Astrocyte of the spinal cord (primary cell): ENCODE measurements around the gene SERPINC1.

Source experiments
- DNase-seq: peaks from one replicate; pipeline ENCODE4 v3.0.0; 2011; ENCODE audit warnings: low read depth, low spot score
- H3K4me3 ChIP-seq: 2 replicates; pipeline ENCODE4 v1.5.1; 2011; ENCODE audit warnings: low read depth, mild to moderate bottlenecking, low read length, moderate library complexity
- in situ Hi-C: cut with HindIII; loops from 2 replicates; pipeline ENCODE4 v1.10.0; 2017; ENCODE audit warnings: low sequenced_read_pairs
- TF ChIP-seq, protein P1 (sequence below): IDR thresholded peaks from 2 replicates; pipeline ENCODE4 v1.5.1; 2012; ENCODE audit warnings: low read depth, mild to moderate bottlenecking, low read length, inconsistent platforms

The SERPINC1 gene

DNA sequence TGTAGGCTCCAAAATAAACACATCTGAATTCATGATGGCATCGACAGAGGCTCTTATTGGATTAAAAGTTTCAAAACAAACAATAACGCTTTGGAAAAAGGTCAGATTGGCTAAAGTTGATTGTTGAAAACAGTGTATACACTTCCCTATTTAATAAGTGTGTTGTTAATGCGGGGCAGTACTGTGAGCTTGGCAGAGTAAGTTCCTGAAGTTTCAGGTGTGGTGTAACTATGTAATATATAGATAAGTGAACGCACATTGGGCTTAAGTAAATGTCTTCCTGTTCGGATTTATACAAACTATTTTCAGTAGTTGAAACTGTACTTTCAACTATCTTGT lies 48.1 kb downstream of the SERPINC1 start:
- H3K4me3 ChIP-seq = peak overlapping the region; percentile 91
- no peak for DNase-seq
- in situ Hi-C loops = no loop called here
- TF ChIP-seq, protein P1, sequence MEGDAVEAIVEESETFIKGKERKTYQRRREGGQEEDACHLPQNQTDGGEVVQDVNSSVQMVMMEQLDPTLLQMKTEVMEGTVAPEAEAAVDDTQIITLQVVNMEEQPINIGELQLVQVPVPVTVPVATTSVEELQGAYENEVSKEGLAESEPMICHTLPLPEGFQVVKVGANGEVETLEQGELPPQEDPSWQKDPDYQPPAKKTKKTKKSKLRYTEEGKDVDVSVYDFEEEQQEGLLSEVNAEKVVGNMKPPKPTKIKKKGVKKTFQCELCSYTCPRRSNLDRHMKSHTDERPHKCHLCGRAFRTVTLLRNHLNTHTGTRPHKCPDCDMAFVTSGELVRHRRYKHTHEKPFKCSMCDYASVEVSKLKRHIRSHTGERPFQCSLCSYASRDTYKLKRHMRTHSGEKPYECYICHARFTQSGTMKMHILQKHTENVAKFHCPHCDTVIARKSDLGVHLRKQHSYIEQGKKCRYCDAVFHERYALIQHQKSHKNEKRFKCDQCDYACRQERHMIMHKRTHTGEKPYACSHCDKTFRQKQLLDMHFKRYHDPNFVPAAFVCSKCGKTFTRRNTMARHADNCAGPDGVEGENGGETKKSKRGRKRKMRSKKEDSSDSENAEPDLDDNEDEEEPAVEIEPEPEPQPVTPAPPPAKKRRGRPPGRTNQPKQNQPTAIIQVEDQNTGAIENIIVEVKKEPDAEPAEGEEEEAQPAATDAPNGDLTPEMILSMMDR = no peak

DNA sequence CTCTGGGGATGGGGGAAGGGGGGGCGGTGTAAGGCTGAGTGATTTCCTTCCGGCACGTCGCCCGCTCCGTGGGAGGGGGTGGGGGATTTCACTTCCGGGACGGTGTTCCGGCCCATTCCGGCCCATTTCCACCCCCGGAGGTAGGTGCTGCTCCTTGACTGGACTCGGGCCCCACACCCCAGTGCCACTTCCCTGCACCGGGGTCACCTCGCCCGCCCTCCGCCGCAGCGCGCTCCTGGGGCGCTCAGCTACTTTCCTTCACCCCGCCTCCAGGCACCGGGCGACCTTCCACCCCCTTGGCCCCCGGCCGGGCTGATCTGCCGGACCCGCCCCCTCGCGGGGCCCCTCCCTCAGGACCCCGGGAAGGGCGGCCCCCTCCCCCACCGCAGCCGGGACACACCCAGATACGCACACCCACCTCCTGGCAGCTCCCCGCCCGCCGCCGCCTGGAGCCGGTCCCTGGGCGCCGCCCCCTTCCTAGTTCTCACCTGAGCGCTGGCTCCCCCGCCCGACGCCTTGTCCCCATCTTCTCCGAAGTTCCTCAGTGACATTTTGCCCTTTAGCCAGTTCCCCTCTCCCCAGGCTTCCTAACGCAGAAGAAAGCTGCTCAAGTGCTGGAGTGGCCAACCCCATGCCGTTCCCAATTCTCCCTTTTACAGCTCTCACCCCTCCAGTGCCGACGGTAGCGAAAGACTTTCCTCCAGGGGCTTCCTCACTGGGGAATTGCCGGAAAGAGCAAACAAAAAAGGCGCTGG lies 48.7 kb downstream of the SERPINC1 start, which contains the start of gene ZBTB37:
TSS of gene ZBTB37 (plus strand) at position 115 of the 755 bp plus-strand sequence. CDS start 1,846 bp downstream, outside the sequence.
- peak within 1 kb of the TSS; percentile 91 for H3K4me3 ChIP-seq
- DNase-seq = no peak
- TF ChIP-seq, protein P1 = no peak
- in situ Hi-C loops = no loop called here

DNA sequence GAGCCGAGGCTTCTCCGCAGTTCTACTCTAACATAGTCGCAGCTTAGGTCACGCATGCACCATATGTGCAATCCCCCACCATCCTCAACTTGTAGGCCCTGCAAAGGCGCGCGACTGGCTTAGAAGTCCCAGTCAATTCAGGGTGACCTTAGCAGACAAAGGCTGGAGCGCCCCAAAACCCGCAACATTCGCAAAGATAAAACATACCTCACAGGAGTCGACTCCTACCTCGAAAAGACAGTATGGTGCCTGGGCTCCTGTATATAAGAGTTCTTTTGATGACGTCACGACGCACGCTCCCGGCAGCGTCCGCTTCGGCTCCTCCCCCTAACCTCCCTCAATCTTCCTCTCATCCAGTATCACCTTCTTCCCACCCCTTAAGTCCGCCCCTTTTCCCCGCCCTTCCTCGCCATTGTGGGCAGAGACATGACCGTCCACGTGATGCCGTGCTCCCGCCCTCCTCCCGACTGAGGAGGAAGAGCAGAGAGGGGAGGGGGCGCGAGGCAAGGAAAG lies 49.3 kb downstream of the SERPINC1 start, which contains the start of gene GAS5:
TSS of gene GAS5 (minus strand) at position 237 of the 513 bp plus-strand sequence.
- in situ Hi-C loops = no loop called here
- H3K4me3 ChIP-seq = peak within 1 kb of the TSS; percentile 91
- TF ChIP-seq, protein P1 = no peak
- DNase-seq = peak; percentile 100

DNA sequence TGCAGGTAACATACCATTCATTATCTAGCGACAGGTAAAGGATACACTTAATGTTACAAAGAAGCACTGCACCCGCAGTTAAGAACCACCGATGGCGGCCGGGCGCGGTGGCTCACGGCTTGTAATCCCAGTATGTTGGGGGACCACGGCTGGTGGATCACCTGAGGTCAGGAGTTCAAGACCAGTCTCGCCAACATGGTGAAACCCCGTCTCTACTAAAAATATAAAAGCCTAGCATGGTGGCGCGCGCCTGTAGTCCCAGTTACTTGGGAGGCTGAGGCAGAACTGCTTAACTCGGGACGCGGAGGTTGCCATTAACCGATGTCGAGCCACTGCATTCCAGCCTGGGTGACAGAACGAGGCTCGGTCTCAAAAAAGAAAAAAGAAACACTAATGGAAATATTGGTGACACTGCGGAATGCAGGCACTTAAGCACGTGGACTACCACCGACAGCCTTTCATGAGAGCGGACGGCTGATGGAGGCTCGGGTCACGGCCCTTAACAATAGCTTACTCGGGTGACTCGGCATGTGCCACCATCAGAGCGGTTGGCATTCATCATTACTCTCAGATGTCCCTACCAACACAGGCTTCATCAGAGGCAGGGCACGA lies 49.9 kb downstream of the SERPINC1 start:
- peak overlapping the region; percentile 91 for H3K4me3 ChIP-seq
- in situ Hi-C loops = no loop called here
- DNase-seq = no peak
- TF ChIP-seq, protein P1 = no peak

DNA sequence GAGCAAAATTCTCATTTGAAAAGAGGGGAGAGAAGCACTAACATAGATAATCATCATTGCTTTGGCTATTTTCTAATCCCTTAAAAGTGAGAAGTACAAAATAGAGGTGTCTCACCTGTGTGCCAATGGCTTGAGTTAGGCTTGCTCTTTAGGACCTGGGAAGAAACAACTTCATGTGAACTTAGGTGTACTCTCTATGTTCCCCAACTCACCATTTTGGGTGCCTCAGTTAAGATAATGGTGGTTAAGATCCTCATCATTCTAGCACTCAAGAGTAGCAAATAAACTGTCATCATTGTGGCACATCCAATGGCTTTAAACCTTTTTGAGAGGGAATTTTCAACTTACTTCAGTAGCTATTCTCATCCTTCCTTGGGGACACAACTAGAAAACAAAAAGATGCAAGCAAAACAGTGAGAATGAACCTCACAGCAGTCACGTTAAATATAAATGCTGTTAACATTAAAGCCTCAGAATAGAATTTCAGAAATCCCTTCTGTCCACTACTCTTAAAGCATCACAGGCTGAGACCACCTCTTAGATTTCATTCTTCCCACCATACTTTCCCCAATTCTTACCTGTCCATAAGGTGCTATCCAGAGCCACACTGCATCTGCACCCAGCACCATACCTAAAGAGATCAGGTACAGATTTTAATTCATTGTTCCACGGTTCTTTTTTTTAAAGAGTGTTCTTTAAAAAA lies 50.6 kb downstream of the SERPINC1 start:
- TF ChIP-seq, protein P1 = no peak
- DNase-seq = no peak

DNA sequence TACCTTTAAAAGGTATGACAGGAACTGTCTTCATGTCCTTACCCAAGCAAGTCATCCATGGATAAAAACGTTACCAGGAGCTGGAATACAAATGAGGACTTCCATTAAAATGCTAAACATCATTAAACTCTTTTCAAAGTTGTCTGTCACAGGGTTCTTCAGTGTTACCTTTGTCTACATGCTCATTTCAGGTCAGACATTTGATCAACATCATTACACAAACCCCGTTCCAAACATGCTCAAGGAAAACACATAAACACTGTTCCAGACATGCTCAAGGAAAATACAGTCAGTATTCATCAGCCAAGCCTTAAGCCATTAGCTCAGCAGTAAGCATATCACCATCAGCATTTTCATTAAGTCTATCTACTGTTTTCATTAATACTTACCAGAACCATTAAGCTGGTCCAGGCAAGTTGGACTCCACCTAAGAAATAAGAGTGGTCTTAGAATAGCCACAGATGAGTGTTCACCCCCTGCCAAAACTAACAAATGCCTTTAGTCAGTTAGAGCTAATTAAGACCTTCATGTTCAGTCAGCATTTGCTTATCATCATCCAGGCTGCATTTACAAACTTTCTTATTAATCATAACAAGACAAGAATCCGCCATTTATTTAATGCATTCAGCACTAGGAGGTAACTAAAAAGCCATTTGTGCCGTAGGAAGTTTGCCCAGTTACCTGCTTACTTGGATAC lies 51.5 kb downstream of the SERPINC1 start:
- TF ChIP-seq, protein P1 = no peak
- in situ Hi-C loops = no loop called here
- peak overlapping the region; percentile 91 for H3K4me3 ChIP-seq
- no peak for DNase-seq

More for the DNA sequence above, 50.6 kb downstream of the SERPINC1 start:
- in situ Hi-C loops = no loop called here
- H3K4me3 ChIP-seq = peak overlapping the region; percentile 91
